Cardiac muscle cell (in vitro differentiated cells and primary cell): ENCODE measurements around the gene ATXN7L3. TPM values are rescaled to one million over a fixed set of nuclear protein-coding genes. Genes with fewer than 3 reads are reported as not detected.

Source experiments
- DNase-seq, 2 donors: peaks; one replicate each; pipeline versions ENCODE4 v3.0.0 to v3.0.0-alpha.2; 2010 to 2017; ENCODE audit warnings: low read depth in 1 of 2, low spot score in 1 of 2
- H3K27ac ChIP-seq: fragments of 200-600 bp; sonication (generic); 2 replicates; pipeline ENCODE4 v1.5.1; 2016
- H3K27me3 ChIP-seq: fragments of 200-600 bp; sonication (generic); 2 replicates; pipeline ENCODE4 v1.6.0; 2016; ENCODE audit warnings: control low read depth
- H3K36me3 ChIP-seq: fragments of 200-600 bp; sonication (generic); 2 replicates; pipeline ENCODE4 v1.5.1; 2016; ENCODE audit warnings: control low read depth
- H3K4me1 ChIP-seq: fragments of 200-600 bp; sonication (generic); 2 replicates; pipeline ENCODE4 v1.8.1; 2017; ENCODE audit warnings: low read depth, mild to moderate bottlenecking, mixed run types
- H3K4me3 ChIP-seq: fragments of 200-600 bp; sonication (generic); 2 replicates; pipeline ENCODE4 v1.5.1; 2016; ENCODE audit warnings: mild to moderate bottlenecking
- H3K9me3 ChIP-seq: fragments of 200-600 bp; sonication (generic); 2 replicates; pipeline ENCODE4 v1.5.1; 2017; ENCODE audit warnings: low read depth, mild to moderate bottlenecking, control low read depth
- CTCF ChIP-seq: IDR thresholded peaks from 2 replicates; pipeline ENCODE4 v1.5.1; 2012; ENCODE audit warnings: low read depth, mild to moderate bottlenecking, low read length
- polyA plus RNA-seq: library from polyadenylated mRNA; unstranded; fragments of >200 nt; fragmentation: Nextera tagmentation; extraction: Ambion mirVana; gene quantifications from 2 replicates; pipeline ENCODE4 v1.2.1, GENCODE V29; 2016
- total RNA-seq: library from RNA; depleted of rRNA; stranded (reverse); fragments of >200 nt; gene quantifications from 2 replicates; pipeline ENCODE4 v1.2.3, GENCODE V29; 2016

The ATXN7L3 gene
- total and polyA plus RNA-seq, 2 experiments from 2014 or later, result 24.7 to 91.0 TPM

GRCh38 chr17:44187131-44187899 lies 12.4 kb downstream of the ATXN7L3 start:
- H3K27me3 ChIP-seq, result no peaks in the 10 kb centered on the region
- no peaks in the 10 kb centered on the region for H3K36me3 ChIP-seq
- H3K4me3 ChIP-seq, result peak overlapping the region; percentile 74
- peak overlapping the region; percentile 72 for H3K27ac ChIP-seq
- DNase-seq, result peak in 1 of 2 donors; percentile 61
- TF ChIP-seq CTCF, result no peak
- peaks cover 5% of the 10 kb centered on the region for H3K4me1 ChIP-seq
- H3K9me3 ChIP-seq, result no peaks in the 10 kb centered on the region

- Histone ChIP-seq H3K27me3 (no peaks in the 10 kb centered on the region), H3K36me3 (no peaks in the 10 kb centered on the region), H3K4me3 (peak within 1 kb of the TSS; percentile 74), H3K27ac (peak within 1 kb of the TSS; percentile 81), H3K9me3 (no peaks in the 10 kb centered on the region), H3K4me1 (peaks cover 5% of the 10 kb centered on the region)
- peak; percentile 100 for DNase-seq
- no peak for TF ChIP-seq CTCF
Measured at GRCh38 chr17:44186307-44187130, 13.2 kb downstream of the ATXN7L3 start, which contains the start of gene TMUB2. Gene TMUB2, plus strand, starts transcription at chr17:44186972. Its CDS starts 737 bp downstream, at chr17:44187709.

- Histone ChIP-seq H3K4me1 (peaks cover 5% of the 10 kb centered on the region), H3K27me3 (no peaks in the 10 kb centered on the region), H3K9me3 (no peaks in the 10 kb centered on the region), H3K4me3 (no peak overlapping the region), H3K36me3 (no peaks in the 10 kb centered on the region), H3K27ac (no peak overlapping the region)
- TF ChIP-seq CTCF, result no peak
- no peak for DNase-seq
Measured at GRCh38 chr17:44184212-44184810, 15.4 kb downstream of the ATXN7L3 start.

GRCh38 chr17:44183024-44183423 lies 16.7 kb downstream of the ATXN7L3 start:
- TF ChIP-seq CTCF, result no peak
- DNase-seq, result no peak
- Histone ChIP-seq H3K4me1 (peaks cover 4% of the 10 kb centered on the region), H3K27ac (no peak overlapping the region), H3K9me3 (no peaks in the 10 kb centered on the region), H3K4me3 (no peak overlapping the region), H3K27me3 (no peaks in the 10 kb centered on the region), H3K36me3 (no peaks in the 10 kb centered on the region)

GRCh38 chr17:44178133-44178532 lies 21.6 kb downstream of the ATXN7L3 start:
- TF ChIP-seq CTCF, result no peak
- DNase-seq, result no peak

More at GRCh38 chr17:44178133-44178532, 21.6 kb downstream of the ATXN7L3 start:
- no peak overlapping the region for H3K27ac ChIP-seq
- H3K9me3 ChIP-seq, result no peaks in the 10 kb centered on the region
- no peaks in the 10 kb centered on the region for H3K27me3 ChIP-seq
- H3K4me3 ChIP-seq, result no peak overlapping the region
- no peaks in the 10 kb centered on the region for H3K4me1 ChIP-seq
- peaks cover 4% of the 10 kb centered on the region for H3K36me3 ChIP-seq
